Measurements from ENCODE around the gene MED4. TPM values are rescaled to one million over a fixed set of nuclear protein-coding genes. Genes with fewer than 3 reads are reported as not detected.
A peak's percentile ranks its signal among the peaks of the same experiment; 100 is the strongest.

Gene MED4
- total RNA-seq, 2 donors from 2014 or later, result 49.5 to 59.7 TPM

DNA sequence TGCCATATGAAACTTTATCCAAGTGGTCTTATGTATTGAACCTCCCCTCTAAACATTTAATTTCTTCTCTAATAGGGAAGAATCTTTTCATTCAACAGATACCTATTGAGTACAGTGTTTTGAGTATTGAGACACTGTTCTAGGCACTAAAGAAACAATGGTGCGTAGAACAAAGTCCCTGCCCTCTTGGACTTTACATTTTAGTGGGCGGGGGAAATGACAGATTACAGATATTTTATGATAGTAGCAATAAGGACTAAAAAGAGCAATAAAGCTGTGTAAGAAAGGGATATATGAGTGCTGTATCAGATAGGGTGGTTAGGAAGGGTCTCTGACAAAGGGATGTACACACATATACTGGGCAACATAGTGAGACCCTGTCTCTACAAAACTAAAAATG lies 52.0 kb downstream of the MED4 start:
- Mint-ChIP-seq H3K9me3 (no peaks in the 10 kb centered on the region), H3K27ac (peak overlapping the region; percentile 94), H3K36me3 (ENCODE audit: insufficient read depth in 2 of 2) (peaks cover 3 to 16% of the 10 kb centered on the region in 2 donors), H3K27me3 (ENCODE audit: low read depth) (no peaks in the 10 kb centered on the region), H3K4me1 (ENCODE audit: low read depth) (peaks cover 40% of the 10 kb centered on the region), H3K4me3 (peak overlapping the region in 1 of 2 donors; percentile 31)
- no peak for ATAC-seq (replicated peaks in 1 of 2)
- no peak for DNase-seq

DNA sequence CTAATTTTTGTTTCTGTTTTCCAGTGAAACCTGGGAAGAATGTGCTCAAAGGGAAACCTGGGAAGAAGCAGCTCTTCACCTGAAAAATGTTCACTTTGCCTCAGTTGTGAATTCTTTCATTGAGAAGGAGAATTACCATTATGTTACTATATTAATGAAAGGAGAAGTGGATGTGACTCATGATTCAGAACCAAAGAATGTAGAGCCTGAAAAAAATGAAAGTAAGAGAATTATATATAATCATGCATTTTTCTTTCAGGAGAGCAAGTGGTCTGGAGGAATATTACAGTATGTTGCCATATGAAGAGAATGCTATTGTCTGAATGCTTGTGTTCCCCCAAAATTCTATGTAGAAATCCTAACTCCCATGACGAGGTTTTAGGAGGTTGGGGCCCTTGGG lies 54.0 kb downstream of the MED4 start:
- no peaks in the 10 kb centered on the region for H3K9me3 Mint-ChIP-seq
- H3K27ac Mint-ChIP-seq, result peak overlapping the region; percentile 94
- DNase-seq (no peak), ATAC-seq (replicated peaks in 1 of 2) (no peak)
- peaks cover 55% of the 10 kb centered on the region for H3K4me1 Mint-ChIP-seq (ENCODE audit: low read depth)
- no peak overlapping the region for H3K4me3 Mint-ChIP-seq
- H3K27me3 Mint-ChIP-seq (ENCODE audit: low read depth), result no peaks in the 10 kb centered on the region
- peaks cover 3 to 14% of the 10 kb centered on the region in 2 donors for H3K36me3 Mint-ChIP-seq (ENCODE audit: insufficient read depth in 2 of 2)

DNA sequence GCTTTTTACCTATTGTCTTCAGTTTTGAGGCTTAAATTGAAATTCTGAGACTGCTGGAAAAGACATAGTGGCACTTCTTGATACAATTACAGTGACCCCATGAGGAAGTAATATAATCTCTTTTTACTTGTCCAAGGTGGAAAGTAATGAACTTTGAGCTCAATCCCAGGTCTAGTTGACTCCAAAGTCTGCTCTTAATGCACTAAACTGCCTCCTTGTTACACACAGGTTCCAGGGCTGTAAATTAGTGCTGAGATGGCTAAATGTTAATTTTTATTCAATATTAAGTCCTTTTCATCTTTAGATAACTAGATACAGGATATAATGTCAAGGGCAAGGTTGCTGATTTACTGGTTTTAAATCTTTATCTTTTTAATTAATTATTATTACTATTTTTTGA lies 54.9 kb downstream of the MED4 start:
- no peak for DNase-seq
- no peaks in the 10 kb centered on the region for H3K9me3 Mint-ChIP-seq
- peaks cover 3 to 14% of the 10 kb centered on the region in 2 donors for H3K36me3 Mint-ChIP-seq (ENCODE audit: insufficient read depth in 2 of 2)
- peaks cover 59% of the 10 kb centered on the region for H3K4me1 Mint-ChIP-seq (ENCODE audit: low read depth)
- peak overlapping the region; percentile 65 for H3K27ac Mint-ChIP-seq
- no peak for ATAC-seq (replicated peaks in 1 of 2)
- H3K4me3 Mint-ChIP-seq, result peak overlapping the region in 1 of 2 donors; percentile 52
- H3K27me3 Mint-ChIP-seq (ENCODE audit: low read depth), result no peaks in the 10 kb centered on the region

DNA sequence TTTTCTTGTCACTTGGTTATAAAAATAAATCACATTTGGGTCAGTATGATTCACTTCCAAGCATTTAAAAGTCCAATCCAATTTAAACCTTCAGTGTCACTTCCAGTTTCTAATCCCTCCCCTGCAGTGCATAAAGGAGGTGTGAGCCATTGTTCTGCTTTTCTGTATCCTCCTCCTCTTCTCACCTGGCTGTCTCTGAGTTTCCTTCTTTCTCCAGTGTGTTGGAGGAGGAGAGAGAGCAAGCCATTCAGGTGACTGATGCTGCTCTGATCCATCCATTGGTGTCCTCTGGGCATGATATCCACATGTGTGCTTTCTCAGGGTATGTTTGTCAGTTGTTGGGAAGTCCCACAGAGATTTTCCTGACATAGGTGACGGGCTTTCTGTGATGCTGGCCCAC lies 56.1 kb downstream of the MED4 start:
- Mint-ChIP-seq H3K4me3 (peak overlapping the region; percentile 93 to 96), H3K27ac (peak overlapping the region; percentile 95), H3K9me3 (no peaks in the 10 kb centered on the region), H3K4me1 (ENCODE audit: low read depth) (peaks cover 61% of the 10 kb centered on the region), H3K36me3 (ENCODE audit: insufficient read depth in 2 of 2) (peaks cover 3 to 16% of the 10 kb centered on the region in 2 donors), H3K27me3 (ENCODE audit: low read depth) (no peaks in the 10 kb centered on the region)
- ATAC-seq (replicated peaks in 1 of 2) (no peak), DNase-seq (no peak)

DNA sequence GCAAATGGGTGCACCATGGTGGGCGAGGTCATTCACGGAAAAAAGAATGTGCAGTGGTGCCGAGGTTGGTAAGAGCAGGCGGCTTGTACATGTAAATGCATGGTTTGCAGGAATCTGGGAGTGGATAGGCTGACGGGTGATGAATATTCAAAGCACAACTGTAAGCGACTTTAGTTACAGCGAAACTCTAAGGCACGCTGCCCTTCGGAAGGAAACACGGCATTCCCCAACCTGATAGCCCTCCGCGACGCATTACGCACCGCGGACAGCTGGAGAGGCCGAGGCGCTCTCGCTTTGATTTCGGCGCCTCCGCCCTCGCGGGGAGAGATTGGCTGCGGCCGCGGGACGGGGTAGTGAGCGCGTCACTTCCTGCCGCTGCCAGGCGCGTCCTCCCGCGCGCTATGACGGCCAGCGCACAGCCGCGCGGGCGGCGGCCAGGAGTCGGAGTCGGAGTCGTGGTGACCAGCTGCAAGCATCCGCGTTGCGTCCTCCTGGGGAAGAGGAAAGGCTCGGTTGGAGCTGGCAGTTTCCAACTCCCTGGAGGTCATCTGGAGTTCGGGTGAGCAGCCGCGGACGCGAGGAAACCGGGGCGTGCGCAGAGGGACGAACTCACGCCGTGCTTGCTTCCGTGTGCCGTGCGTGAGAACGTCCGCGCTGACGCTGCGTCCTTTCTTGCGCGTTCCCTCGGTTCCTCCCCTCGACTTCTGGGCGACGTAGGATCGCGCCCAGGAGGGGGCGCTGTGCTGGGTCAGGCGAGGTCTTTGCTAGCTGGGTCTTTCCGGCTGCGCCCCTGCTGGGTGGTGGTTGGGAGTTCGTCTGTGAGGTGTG lies 57.3 kb downstream of the MED4 start, which contains the start of gene NUDT15:
Gene NUDT15 (plus strand): TSS at position 381 of the 828 bp plus-strand sequence. CDS start 21 bp downstream, at position 402.
- no peaks in the 10 kb centered on the region for H3K27me3 Mint-ChIP-seq (ENCODE audit: low read depth)
- H3K36me3 Mint-ChIP-seq (ENCODE audit: insufficient read depth in 2 of 2), result peaks cover 3 to 17% of the 10 kb centered on the region in 2 donors
- H3K4me3 Mint-ChIP-seq, result peak within 1 kb of the TSS; percentile 93 to 96
- ATAC-seq (replicated peaks in 1 of 2) (peak; percentile 92 to 93), DNase-seq (peak; percentile 96 to 98)
- H3K4me1 Mint-ChIP-seq (ENCODE audit: low read depth), result peaks cover 54% of the 10 kb centered on the region
- peaks cover 0 to 1% of the 10 kb centered on the region in 2 donors for H3K9me3 Mint-ChIP-seq
- H3K27ac Mint-ChIP-seq, result peak within 1 kb of the TSS; percentile 95

DNA sequence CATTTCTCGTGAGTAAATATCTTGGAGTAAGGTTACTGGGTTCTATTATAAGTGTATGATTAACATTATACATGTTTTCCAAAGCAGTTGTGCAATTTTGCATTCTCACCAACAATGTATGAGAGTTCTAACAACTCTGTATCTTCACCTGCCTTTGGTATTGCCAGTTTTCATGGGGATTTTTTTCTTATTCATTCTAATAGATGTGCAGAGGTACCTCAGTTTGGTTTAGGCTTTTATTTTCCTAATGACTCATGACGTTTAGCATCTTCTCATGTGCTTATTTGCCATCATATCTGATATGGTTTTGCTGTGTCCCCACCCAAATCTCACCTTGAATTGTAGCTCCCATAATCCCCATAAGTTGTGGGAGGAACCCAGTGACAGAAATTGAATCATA lies 65.0 kb downstream of the MED4 start:
- H3K27ac Mint-ChIP-seq, result no peak overlapping the region
- H3K4me1 Mint-ChIP-seq (ENCODE audit: low read depth), result peaks cover 26% of the 10 kb centered on the region
- ATAC-seq (replicated peaks in 1 of 2) (peak; percentile 66 to 78), DNase-seq (no peak)
- H3K36me3 Mint-ChIP-seq (ENCODE audit: insufficient read depth in 2 of 2), result peaks cover 19 to 33% of the 10 kb centered on the region in 2 donors
- no peak overlapping the region for H3K4me3 Mint-ChIP-seq
- peaks cover 12 to 14% of the 10 kb centered on the region in 2 donors for H3K9me3 Mint-ChIP-seq
- no peaks in the 10 kb centered on the region for H3K27me3 Mint-ChIP-seq (ENCODE audit: low read depth)

DNA sequence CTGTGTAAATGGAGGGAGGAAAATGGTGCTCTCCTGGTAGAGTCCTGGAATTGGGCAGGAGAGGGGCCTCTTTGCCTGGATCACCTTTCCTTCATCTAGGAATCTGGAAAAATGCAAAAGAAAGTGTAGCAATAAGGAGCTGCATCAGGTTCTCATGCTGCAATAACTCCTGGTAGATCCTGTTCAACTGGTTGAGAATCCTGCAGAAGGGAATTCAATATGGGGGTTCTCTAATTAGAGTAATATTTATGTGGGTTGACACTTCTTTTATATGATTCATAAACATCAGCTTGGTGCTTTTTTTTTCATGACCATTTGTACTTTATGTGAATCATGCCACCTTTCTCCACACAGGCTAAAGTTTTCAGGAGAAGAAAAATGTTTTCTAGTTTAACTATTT lies 66.8 kb downstream of the MED4 start:
- Mint-ChIP-seq H3K9me3 (peaks cover 12 to 14% of the 10 kb centered on the region in 2 donors), H3K27ac (no peak overlapping the region), H3K36me3 (ENCODE audit: insufficient read depth in 2 of 2) (peaks cover 19 to 30% of the 10 kb centered on the region in 2 donors), H3K4me1 (ENCODE audit: low read depth) (peaks cover 17% of the 10 kb centered on the region), H3K27me3 (ENCODE audit: low read depth) (no peaks in the 10 kb centered on the region), H3K4me3 (no peak overlapping the region)
- DNase-seq (no peak), ATAC-seq (replicated peaks in 1 of 2) (no peak)

Other genes starting within 250 kb of the MED4 start
- gene SUCLA2, start 93.8 kb downstream of the MED4 start, total RNA-seq, result 10 to 100 TPM; 35.0 to 45.0 TPM
- 10 to 100 TPM; 15.1 to 18.0 TPM for gene NUDT15, start 57.4 kb downstream of the MED4 start, total RNA-seq
- 100 to 1,000 TPM; 109 to 111 TPM for gene ITM2B, start 138.1 kb upstream of the MED4 start, total RNA-seq
- gene RB1, start 208.6 kb upstream of the MED4 start, total RNA-seq, result 10 to 100 TPM; 32.5 to 37.7 TPM

Data from activated T-cell treated with anti-CD3 and anti-CD28 coated beads, Interleukin-2, amount 50 U/mL, for 72 hours (primary cell).